ENCODE measurements around the gene MTG2. TPM values are rescaled to one million over a fixed set of nuclear protein-coding genes. Genes with fewer than 3 reads are reported as not detected.

Gene MTG2
- total RNA-seq, 1 experiment from 2014 or later = 110 TPM

DNA sequence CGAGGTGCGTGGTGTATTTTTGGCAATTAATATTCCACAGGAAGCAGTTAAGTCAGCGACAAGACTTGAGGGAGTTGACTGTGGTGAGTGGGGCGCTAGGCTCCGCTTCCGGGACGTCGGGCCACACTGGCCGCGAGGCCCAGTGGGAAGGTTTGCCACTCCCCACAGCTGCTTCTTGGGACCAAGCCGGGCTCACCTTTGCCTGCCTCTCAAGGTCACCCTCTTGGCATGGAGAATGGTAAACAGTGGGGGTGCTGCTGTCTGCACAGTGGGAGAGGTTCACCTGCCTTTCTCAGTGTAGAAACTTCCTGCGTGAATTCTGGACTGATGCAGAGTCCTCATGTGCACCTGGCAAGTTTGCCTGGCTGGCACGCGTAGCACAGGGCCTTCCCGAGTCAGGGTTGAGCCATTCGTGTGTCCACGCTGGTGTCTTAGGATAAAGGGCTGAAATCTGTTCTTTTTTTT is 61.8 kb downstream of the MTG2 start:
- Mint-ChIP-seq H3K27me3 (ENCODE audit: insufficient read depth, unreplicated experiment) (no peaks in the 10 kb centered on the region), H3K4me3 (ENCODE audit: unreplicated experiment) (no peak overlapping the region), H3K27ac (ENCODE audit: unreplicated experiment) (no peak overlapping the region), H3K36me3 (ENCODE audit: insufficient read depth, unreplicated experiment) (peaks cover 73% of the 10 kb centered on the region), H3K9me3 (ENCODE audit: unreplicated experiment) (no peaks in the 10 kb centered on the region), H3K4me1 (ENCODE audit: low read depth, unreplicated experiment) (no peaks in the 10 kb centered on the region)
- BruUV-seq (replicated peaks) = no TSS peak
- Histone ChIP-seq H3K4me3 (ENCODE audit: low read depth, low read length) (no peak overlapping the region), H3K36me3 (ENCODE audit: control insufficient read depth, insufficient read depth, low read length) (peaks cover 5% of the 10 kb centered on the region; the same call in 1 of the 2 replicates), H3K27me3 (replicated peaks; ENCODE audit: control insufficient read depth, insufficient read depth, low read length) (no peaks in the 10 kb centered on the region), H3K9me3 (no peaks in the 10 kb centered on the region), H3K4me1 (peaks cover under 1% of the 10 kb centered on the region)
- DNase-seq = no peak
- CTCF ChIA-PET = interaction anchor here (0.6 to 1.1 kb wide), 2 partner anchors 138 to 328 kb away, joined by 3 to 4 read pairs; no protein-coding TSS in a partner anchor
- TF ChIP-seq, protein P1, sequence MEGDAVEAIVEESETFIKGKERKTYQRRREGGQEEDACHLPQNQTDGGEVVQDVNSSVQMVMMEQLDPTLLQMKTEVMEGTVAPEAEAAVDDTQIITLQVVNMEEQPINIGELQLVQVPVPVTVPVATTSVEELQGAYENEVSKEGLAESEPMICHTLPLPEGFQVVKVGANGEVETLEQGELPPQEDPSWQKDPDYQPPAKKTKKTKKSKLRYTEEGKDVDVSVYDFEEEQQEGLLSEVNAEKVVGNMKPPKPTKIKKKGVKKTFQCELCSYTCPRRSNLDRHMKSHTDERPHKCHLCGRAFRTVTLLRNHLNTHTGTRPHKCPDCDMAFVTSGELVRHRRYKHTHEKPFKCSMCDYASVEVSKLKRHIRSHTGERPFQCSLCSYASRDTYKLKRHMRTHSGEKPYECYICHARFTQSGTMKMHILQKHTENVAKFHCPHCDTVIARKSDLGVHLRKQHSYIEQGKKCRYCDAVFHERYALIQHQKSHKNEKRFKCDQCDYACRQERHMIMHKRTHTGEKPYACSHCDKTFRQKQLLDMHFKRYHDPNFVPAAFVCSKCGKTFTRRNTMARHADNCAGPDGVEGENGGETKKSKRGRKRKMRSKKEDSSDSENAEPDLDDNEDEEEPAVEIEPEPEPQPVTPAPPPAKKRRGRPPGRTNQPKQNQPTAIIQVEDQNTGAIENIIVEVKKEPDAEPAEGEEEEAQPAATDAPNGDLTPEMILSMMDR (IDR thresholded peaks at IDR 0.05; ENCODE audit: insufficient read depth in 1 of 2, low read depth in 1 of 2, low read length in 1 of 2, severe bottlenecking in 1 of 2, unreplicated experiment in 1 of 2) = no peak
- intact Hi-C loops (cut with micrococcal nuclease; ENCODE audit: unreplicated experiment) = no loop called here
- POLR2A ChIA-PET = no interaction called here

DNA sequence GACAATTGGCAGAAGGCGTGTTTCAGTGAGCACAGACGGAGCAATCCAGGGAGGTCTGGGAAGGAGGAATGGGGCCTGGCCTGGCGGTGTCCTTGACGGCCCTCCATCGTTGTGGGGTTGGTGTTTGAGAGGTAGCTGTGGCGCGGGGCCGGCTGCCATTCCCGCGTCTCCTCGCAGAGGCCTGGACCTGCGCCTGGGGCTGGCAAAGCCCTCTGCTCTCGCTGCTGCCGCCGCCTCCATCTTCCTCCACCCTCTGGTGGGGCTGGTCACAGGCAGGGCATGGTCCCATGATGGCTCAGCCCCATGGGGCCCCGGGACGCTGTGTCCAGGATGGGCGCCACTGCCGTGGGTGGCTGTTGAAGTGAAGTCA is 63.1 kb downstream of the MTG2 start:
- H3K9me3 Mint-ChIP-seq (ENCODE audit: unreplicated experiment) = no peaks in the 10 kb centered on the region
- POLR2A ChIA-PET = no interaction called here
- intact Hi-C loops (cut with micrococcal nuclease; ENCODE audit: unreplicated experiment) = no loop called here

DNA sequence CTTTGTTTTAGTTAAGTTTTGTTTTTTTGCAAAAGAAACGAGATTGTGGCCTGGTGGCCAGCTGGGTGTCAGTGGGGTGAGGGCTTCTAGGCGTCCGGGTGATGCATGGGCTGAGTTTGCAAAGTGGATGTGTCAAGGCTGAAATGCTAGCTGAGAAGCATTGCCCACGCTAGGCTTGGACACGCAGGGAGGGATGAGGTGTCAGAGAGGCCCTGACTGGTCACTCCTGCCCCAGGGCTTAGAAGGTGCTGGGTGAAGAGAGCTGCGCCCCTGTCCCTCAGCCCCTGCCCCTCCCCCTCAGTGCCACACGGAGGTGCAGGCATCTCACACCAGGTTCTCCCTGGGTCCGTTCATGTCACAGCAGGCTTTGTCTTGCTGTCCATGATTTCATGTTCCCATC is 63.6 kb downstream of the MTG2 start:
- H3K36me3 Mint-ChIP-seq (ENCODE audit: insufficient read depth, unreplicated experiment) = peaks cover 63% of the 10 kb centered on the region
- no TSS peak for BruUV-seq (replicated peaks)

More for the DNA sequence above, 63.1 kb downstream of the MTG2 start:
- Histone ChIP-seq H3K4me1 (no peaks in the 10 kb centered on the region), H3K4me3 (ENCODE audit: low read depth, low read length) (no peak overlapping the region), H3K36me3 (ENCODE audit: control insufficient read depth, insufficient read depth, low read length) (0 out of 2 replicates have a peak, but pooled peaks cover 3% of the 10 kb centered on the region), H3K27me3 (replicated peaks; ENCODE audit: control insufficient read depth, insufficient read depth, low read length) (no peaks in the 10 kb centered on the region), H3K9me3 (no peaks in the 10 kb centered on the region)
- no peak overlapping the region for H3K4me3 Mint-ChIP-seq (ENCODE audit: unreplicated experiment)
- DNase-seq = no peak
- H3K27me3 Mint-ChIP-seq (ENCODE audit: insufficient read depth, unreplicated experiment) = no peaks in the 10 kb centered on the region
- peaks cover 7% of the 10 kb centered on the region for H3K4me1 Mint-ChIP-seq (ENCODE audit: low read depth, unreplicated experiment)
- no TSS peak for BruUV-seq (replicated peaks)
- CTCF ChIA-PET = interaction anchor here (1.0 kb wide), 1 partner anchor 14 kb away, joined by 3 read pairs; no protein-coding TSS in a partner anchor
- peaks cover 68% of the 10 kb centered on the region for H3K36me3 Mint-ChIP-seq (ENCODE audit: insufficient read depth, unreplicated experiment)
- TF ChIP-seq, protein P1 (IDR thresholded peaks at IDR 0.05; ENCODE audit: insufficient read depth in 1 of 2, low read depth in 1 of 2, low read length in 1 of 2, severe bottlenecking in 1 of 2, unreplicated experiment in 1 of 2) = no peak
- H3K27ac Mint-ChIP-seq (ENCODE audit: unreplicated experiment) = no peak overlapping the region

More for the DNA sequence above, 63.6 kb downstream of the MTG2 start:
- TF ChIP-seq, protein P1 (IDR thresholded peaks at IDR 0.05; ENCODE audit: insufficient read depth in 1 of 2, low read depth in 1 of 2, low read length in 1 of 2, severe bottlenecking in 1 of 2, unreplicated experiment in 1 of 2) = no peak
- intact Hi-C loops (cut with micrococcal nuclease; ENCODE audit: unreplicated experiment) = no loop called here
- no peaks in the 10 kb centered on the region for H3K4me1 ChIP-seq
- no peak overlapping the region for H3K27ac Mint-ChIP-seq (ENCODE audit: unreplicated experiment)
- DNase-seq = no peak
- no peak overlapping the region for H3K4me3 ChIP-seq (ENCODE audit: low read depth, low read length)
- H3K4me3 Mint-ChIP-seq (ENCODE audit: unreplicated experiment) = no peak overlapping the region
- ChIA-PET POLR2A (no interaction called here), CTCF (interaction anchor here (1.0 kb wide), 1 partner anchor 14 kb away, joined by 3 read pairs; no protein-coding TSS in a partner anchor)
- 0 out of 2 replicates have a peak, but pooled peaks cover 3% of the 10 kb centered on the region for H3K36me3 ChIP-seq (ENCODE audit: control insufficient read depth, insufficient read depth, low read length)
- no peaks in the 10 kb centered on the region for H3K27me3 ChIP-seq (replicated peaks; ENCODE audit: control insufficient read depth, insufficient read depth, low read length)
- no peaks in the 10 kb centered on the region for H3K9me3 ChIP-seq
- H3K27me3 Mint-ChIP-seq (ENCODE audit: insufficient read depth, unreplicated experiment) = no peaks in the 10 kb centered on the region
- H3K4me1 Mint-ChIP-seq (ENCODE audit: low read depth, unreplicated experiment) = peaks cover 7% of the 10 kb centered on the region
- H3K9me3 Mint-ChIP-seq (ENCODE audit: unreplicated experiment) = no peaks in the 10 kb centered on the region

Data from Caco-2 (cell line).